ENCODE results near the gene VGLL4. TPM values are rescaled to one million over a fixed set of nuclear protein-coding genes. Genes with fewer than 3 reads are reported as not detected.
"Not testable (repeated sequence)": the region's sequence is repeated elsewhere in the genome, so short reads cannot be mapped to it uniquely, and the experiment has no call there.

Gene VGLL4
- total and polyA plus RNA-seq, 2 experiments from 2014 or later = 30.9 to 46.5 TPM

GRCh38 chr3:11521167-11521566, 122.5 kb downstream of the VGLL4 start:
- Histone ChIP-seq H3K9me3 (ENCODE audit: low read depth) (no peaks in the 10 kb centered on the region), H3K4me3 (no peak overlapping the region), H3K27me3 (replicated peaks; ENCODE audit: insufficient read depth) (no peaks in the 10 kb centered on the region), H3K79me2 (ENCODE audit: insufficient read depth) (no peaks in the 10 kb centered on the region), H3K9me2 (ENCODE audit: insufficient read depth) (no peaks in the 10 kb centered on the region), H3K27ac (no peak overlapping the region), H4K20me1 (ENCODE audit: insufficient read depth) (no peaks in the 10 kb centered on the region), H3K4me1 (ENCODE audit: insufficient read depth) (peaks cover 7% of the 10 kb centered on the region), H3K36me3 (ENCODE audit: low read depth) (no peaks in the 10 kb centered on the region), H3K4me2 (ENCODE audit: unreplicated experiment) (no peak overlapping the region), H2AFZ (no peak overlapping the region), H3K9ac (no peak overlapping the region), H3F3A (ENCODE audit: insufficient read depth) (no peaks in the 10 kb centered on the region)
- no peak for DNase-seq
- no peak for TF ChIP-seq EZH2 (IDR thresholded peaks at IDR 0.05; ENCODE audit: insufficient read depth, poor library complexity, severe bottlenecking)
- in situ Hi-C loops (cut with MboI) = no loop called here
- 95 to 98% methylated on average over 8 of the region's 8 CpGs for WGBS, 2 experiments (ENCODE audit: low coverage in 1 of 2, low lambda C conversion rate in 2 of 2, missing lambda C conversion rate in 2 of 2)

DNA sequence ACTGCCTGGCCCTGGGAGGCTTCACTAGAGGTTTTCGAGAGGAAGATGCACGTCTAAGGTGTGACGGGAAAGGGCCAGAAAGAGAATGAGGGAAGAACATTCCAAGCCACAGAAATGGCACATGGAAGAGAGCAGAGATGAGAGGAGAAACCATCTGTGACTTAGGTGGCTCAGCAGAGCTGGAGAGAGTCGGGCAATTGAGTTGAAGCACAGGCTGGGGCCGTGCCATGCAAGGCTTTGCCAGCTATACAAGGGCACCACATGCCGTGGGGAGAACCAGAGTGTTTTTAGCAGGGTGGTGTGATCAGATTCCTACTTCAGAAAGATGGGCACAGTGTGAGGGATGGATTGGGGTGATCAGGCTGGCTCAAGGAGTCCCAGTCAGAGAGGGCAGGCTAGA, 126.1 kb downstream of the VGLL4 start:
- no peaks in the 10 kb centered on the region for H3K9me3 ChIP-seq (ENCODE audit: low read depth)
- peaks cover 25% of the 10 kb centered on the region for H3F3A ChIP-seq (ENCODE audit: insufficient read depth)
- peaks cover 19% of the 10 kb centered on the region for H3K4me1 ChIP-seq (ENCODE audit: insufficient read depth)
- no peaks in the 10 kb centered on the region for H3K79me2 ChIP-seq (ENCODE audit: insufficient read depth)
- H3K9ac ChIP-seq = no peak overlapping the region
- H4K20me1 ChIP-seq (ENCODE audit: insufficient read depth) = no peaks in the 10 kb centered on the region
- no peak overlapping the region for H2AFZ ChIP-seq
- H3K27ac ChIP-seq = no peak overlapping the region
- 87% methylated on average over 6 of the region's 6 CpGs for WGBS, 2 experiments (ENCODE audit: low coverage in 1 of 2, low lambda C conversion rate in 2 of 2, missing lambda C conversion rate in 2 of 2)
- in situ Hi-C loops (cut with MboI) = no loop called here
- DNase-seq = no peak
- no peaks in the 10 kb centered on the region for H3K36me3 ChIP-seq (ENCODE audit: low read depth)
- no peak overlapping the region for H3K4me2 ChIP-seq (ENCODE audit: unreplicated experiment)
- H3K9me2 ChIP-seq (ENCODE audit: insufficient read depth) = no peaks in the 10 kb centered on the region
- H3K4me3 ChIP-seq = no peak overlapping the region
- TF ChIP-seq EZH2phosphoT487 (IDR thresholded peaks at IDR 0.05; ENCODE audit: insufficient read depth, low read depth) = no peak
- no peak for TF ChIP-seq EZH2 (IDR thresholded peaks at IDR 0.05; ENCODE audit: insufficient read depth, poor library complexity, severe bottlenecking)
- no peaks in the 10 kb centered on the region for H3K27me3 ChIP-seq (replicated peaks; ENCODE audit: insufficient read depth)

DNA sequence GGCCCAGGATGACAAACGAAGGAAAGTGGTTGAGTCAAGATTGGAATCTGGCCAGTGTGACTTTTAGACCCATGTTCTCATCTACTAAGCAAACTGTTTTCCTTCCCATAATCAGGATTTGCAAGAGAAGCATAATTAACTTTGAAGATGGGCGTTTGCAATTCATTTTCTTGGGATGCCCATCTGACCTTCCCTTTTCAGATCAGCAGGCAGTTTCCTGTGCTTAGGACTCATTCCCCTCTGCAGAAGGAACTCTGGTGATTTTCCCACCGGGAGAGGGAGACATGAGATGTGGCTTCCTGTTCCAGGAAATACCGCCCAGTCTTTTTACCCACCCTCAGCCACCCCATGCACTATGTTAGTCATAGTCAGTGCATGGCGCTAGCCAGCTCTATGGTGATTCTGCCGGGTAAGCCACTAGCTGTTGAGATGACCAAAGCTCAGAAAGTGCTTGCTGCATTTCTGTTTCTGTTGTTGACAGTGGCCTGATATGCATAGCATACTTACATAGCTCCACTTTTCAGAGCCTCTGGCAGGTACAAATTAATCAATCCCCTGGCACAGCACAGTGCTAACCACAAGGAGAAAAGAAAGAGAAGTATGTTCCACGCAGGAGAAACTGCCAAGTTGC, 129.4 kb downstream of the VGLL4 start:
- no peaks in the 10 kb centered on the region for H4K20me1 ChIP-seq (ENCODE audit: insufficient read depth)
- H3K9me3 ChIP-seq (ENCODE audit: low read depth) = no peaks in the 10 kb centered on the region
- in situ Hi-C loops (cut with MboI) = no loop called here
- peak overlapping the region; percentile 55 for H3K4me2 ChIP-seq (ENCODE audit: unreplicated experiment)
- H3K9me2 ChIP-seq (ENCODE audit: insufficient read depth) = no peaks in the 10 kb centered on the region
- H3K27me3 ChIP-seq (replicated peaks; ENCODE audit: insufficient read depth) = no peaks in the 10 kb centered on the region
- H3F3A ChIP-seq (ENCODE audit: insufficient read depth) = peaks cover 38% of the 10 kb centered on the region
- peak; percentile 94 for DNase-seq
- no peak overlapping the region for H2AFZ ChIP-seq
- H3K79me2 ChIP-seq (ENCODE audit: insufficient read depth) = no peaks in the 10 kb centered on the region
- peak overlapping the region; percentile 30; the same call in 1 of the 2 replicates for H3K4me3 ChIP-seq
- H3K27ac ChIP-seq = peak overlapping the region; percentile 89
- WGBS, 2 experiments (ENCODE audit: low coverage in 1 of 2, low lambda C conversion rate in 2 of 2, missing lambda C conversion rate in 2 of 2) = 3 to 6% methylated on average over 7 of the region's 7 CpGs
- H3K36me3 ChIP-seq (ENCODE audit: low read depth) = no peaks in the 10 kb centered on the region
- TF ChIP-seq EZH2phosphoT487 (IDR thresholded peaks at IDR 0.05; ENCODE audit: insufficient read depth, low read depth) (no peak), EZH2 (IDR thresholded peaks at IDR 0.05; ENCODE audit: insufficient read depth, poor library complexity, severe bottlenecking) (no peak)
- H3K9ac ChIP-seq = peak overlapping the region; percentile 39; the same call in 1 of the 2 replicates
- peaks cover 32% of the 10 kb centered on the region for H3K4me1 ChIP-seq (ENCODE audit: insufficient read depth)

DNA sequence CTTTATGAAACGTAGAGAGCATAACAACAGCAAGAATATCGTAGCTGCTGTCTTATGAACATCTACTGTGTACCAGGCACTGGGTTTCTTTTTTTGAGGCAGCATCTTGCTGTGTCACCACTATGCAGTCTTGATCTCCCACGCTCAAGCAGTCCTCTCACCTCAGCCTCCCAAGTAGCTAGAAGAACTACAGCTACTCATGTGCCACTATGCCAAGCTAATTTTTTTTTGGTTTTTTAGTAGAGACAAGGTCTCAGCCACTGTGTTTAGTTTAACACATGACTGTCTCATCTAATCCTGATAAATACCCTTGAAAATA, 129.9 kb downstream of the VGLL4 start:
- Histone ChIP-seq H3K4me1 (ENCODE audit: insufficient read depth) (peaks cover 38% of the 10 kb centered on the region), H3K36me3 (ENCODE audit: low read depth) (no peaks in the 10 kb centered on the region), H3K9me2 (ENCODE audit: insufficient read depth) (no peaks in the 10 kb centered on the region), H3F3A (ENCODE audit: insufficient read depth) (peaks cover 43% of the 10 kb centered on the region), H3K27ac (peak overlapping the region; percentile 89), H2AFZ (no peak overlapping the region), H3K4me3 (no peak overlapping the region), H4K20me1 (ENCODE audit: insufficient read depth) (no peaks in the 10 kb centered on the region), H3K79me2 (ENCODE audit: insufficient read depth) (no peaks in the 10 kb centered on the region), H3K27me3 (replicated peaks; ENCODE audit: insufficient read depth) (no peaks in the 10 kb centered on the region), H3K4me2 (ENCODE audit: unreplicated experiment) (peak overlapping the region; percentile 55), H3K9ac (peak overlapping the region; percentile 39; the same call in 1 of the 2 replicates), H3K9me3 (ENCODE audit: low read depth) (no peaks in the 10 kb centered on the region)
- TF ChIP-seq EZH2phosphoT487 (IDR thresholded peaks at IDR 0.05; ENCODE audit: insufficient read depth, low read depth) (no peak), EZH2 (IDR thresholded peaks at IDR 0.05; ENCODE audit: insufficient read depth, poor library complexity, severe bottlenecking) (no peak)
- in situ Hi-C loops (cut with MboI) = no loop called here
- 79 to 80% methylated on average over 3 of the region's 3 CpGs for WGBS, 2 experiments (ENCODE audit: low coverage in 1 of 2, low lambda C conversion rate in 2 of 2, missing lambda C conversion rate in 2 of 2)
- no peak for DNase-seq

GRCh38 chr3:11513125-11513816, 130.4 kb downstream of the VGLL4 start:
- in situ Hi-C loops (cut with MboI); H3K79me2 ChIP-seq (ENCODE audit: insufficient read depth); H3K4me3 ChIP-seq; H3K27me3 ChIP-seq (replicated peaks; ENCODE audit: insufficient read depth); H3K36me3 ChIP-seq (ENCODE audit: low read depth); H4K20me1 ChIP-seq (ENCODE audit: insufficient read depth); H3K9me2 ChIP-seq (ENCODE audit: insufficient read depth); H3K9me3 ChIP-seq (ENCODE audit: low read depth); DNase-seq; H3K9ac ChIP-seq; H2AFZ ChIP-seq: not testable (repeated sequence)
- peaks cover 43% of the 10 kb centered on the region for H3K4me1 ChIP-seq (ENCODE audit: insufficient read depth)
- peak overlapping the region; percentile 55 for H3K4me2 ChIP-seq (ENCODE audit: unreplicated experiment)
- 92 to 94% methylated on average over 21 to 27 of the region's 27 CpGs for WGBS, 2 experiments (ENCODE audit: low coverage in 1 of 2, low lambda C conversion rate in 2 of 2, missing lambda C conversion rate in 2 of 2)
- peak overlapping the region; percentile 89 for H3K27ac ChIP-seq
- peaks cover 48% of the 10 kb centered on the region for H3F3A ChIP-seq (ENCODE audit: insufficient read depth)

DNA sequence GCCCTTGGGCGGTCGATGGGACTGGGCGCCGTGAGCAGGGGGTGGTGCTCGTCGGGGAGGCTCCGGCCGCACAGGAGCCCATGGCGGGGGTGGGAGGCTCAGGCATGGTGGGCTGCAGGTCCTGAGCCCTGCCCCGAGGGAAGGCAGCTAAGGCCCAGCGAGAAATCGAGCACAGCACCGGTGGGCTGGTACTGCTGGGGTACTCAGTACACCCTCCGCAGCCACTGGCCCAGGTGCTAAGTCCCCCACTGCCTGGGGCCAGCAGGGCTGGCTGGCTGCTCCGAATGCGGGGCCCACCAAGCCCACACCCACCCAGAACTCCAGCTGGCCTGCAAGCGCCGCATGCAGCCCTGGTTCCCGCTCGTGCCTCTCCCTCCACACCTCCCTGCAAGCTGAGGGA, 132.1 kb downstream of the VGLL4 start:
- H3K9ac ChIP-seq; H3K9me3 ChIP-seq (ENCODE audit: low read depth); H3K4me2 ChIP-seq (ENCODE audit: unreplicated experiment); in situ Hi-C loops (cut with MboI); H4K20me1 ChIP-seq (ENCODE audit: insufficient read depth); H3K4me3 ChIP-seq; DNase-seq; H3K36me3 ChIP-seq (ENCODE audit: low read depth); H3K27ac ChIP-seq; H2AFZ ChIP-seq; H3K79me2 ChIP-seq (ENCODE audit: insufficient read depth); H3K9me2 ChIP-seq (ENCODE audit: insufficient read depth); H3K27me3 ChIP-seq (replicated peaks; ENCODE audit: insufficient read depth): not testable (repeated sequence)
- 97 to 100% methylated on average over 7 to 14 of the region's 20 CpGs for WGBS, 2 experiments (ENCODE audit: low coverage in 1 of 2, low lambda C conversion rate in 2 of 2, missing lambda C conversion rate in 2 of 2)
- Histone ChIP-seq H3F3A (ENCODE audit: insufficient read depth) (peaks cover 49% of the 10 kb centered on the region), H3K4me1 (ENCODE audit: insufficient read depth) (peaks cover 46% of the 10 kb centered on the region)

All from GM23248 (cell line).